IMR-90 (cell line): ENCODE data around the gene SKA3. TPM values are rescaled to one million over a fixed set of nuclear protein-coding genes. Genes with fewer than 3 reads are reported as not detected.

Source experiments
- ATAC-seq: fragments of 200-7000 bp; cut with Tn5 transposase; 2 replicates; pipeline ENCODE4 v1.9.1; 2020; ENCODE audit warnings: low read depth, mild to moderate bottlenecking, moderate library complexity
- BruUV-seq: library from RNA; stranded (reverse); fragments of 400-500 nt; replicated peaks from 2 replicates; lab custom pipeline; 2021; lab: Mats Ljungman, UMichigan
- CTCF ChIA-PET: fragments of 300-600 bp; formaldehyde crosslinking; extraction: SDS; loops from one replicate; lab custom pipeline; 2021; ENCODE audit warnings: antibody characterized with exemption; lab: Yijun Ruan, JAX
- POLR2A ChIA-PET: fragments of 300-600 bp; sonication (Branson Sonifier 250); formaldehyde crosslinking; loops from one replicate; lab custom pipeline; 2022; ENCODE audit warnings: antibody characterized with exemption; ENCODE audit not compliant: unreplicated experiment; lab: Charles Lee
- DNase-seq: peaks from one replicate; pipeline ENCODE4 v3.0.0; 2013
- H2AFZ ChIP-seq: replicated peaks from 2 replicates; pipeline ENCODE3; 2013; ENCODE audit warnings: low read length, mild to moderate bottlenecking; ENCODE audit not compliant: poor library complexity
- H2AK5ac ChIP-seq: 2 replicates; pipeline ENCODE4 v1.6.1; 2013; ENCODE audit warnings: low read depth, low read length, inconsistent platforms
- H2AK9ac ChIP-seq: replicated peaks from 2 replicates; pipeline ENCODE3; 2013; ENCODE audit warnings: mild to moderate bottlenecking, low read depth, low read length, moderate library complexity; ENCODE audit not compliant: poor library complexity
- H2BK120ac ChIP-seq: 2 replicates; pipeline ENCODE4 v1.6.1; 2013; ENCODE audit warnings: low read depth, low read length, inconsistent platforms
- H2BK15ac ChIP-seq: 3 replicates; pipeline ENCODE4 v1.6.1; 2013; ENCODE audit warnings: low read depth, low read length, inconsistent platforms
- H2BK20ac ChIP-seq: 2 replicates; pipeline ENCODE4 v1.6.1; 2013; ENCODE audit warnings: low read depth, mild to moderate bottlenecking, inconsistent platforms, low read length, moderate library complexity
- H2BK5ac ChIP-seq: 2 replicates; pipeline ENCODE4 v1.6.1; 2013; ENCODE audit warnings: mild to moderate bottlenecking, low read depth, low read length, inconsistent platforms; ENCODE audit not compliant: poor library complexity, severe bottlenecking
- H3K14ac ChIP-seq: replicated peaks from 2 replicates; pipeline ENCODE4 v1.6.1; 2013; ENCODE audit warnings: low read depth, low read length, inconsistent platforms
- H3K18ac ChIP-seq: 2 replicates; pipeline ENCODE4 v1.6.1; 2013; ENCODE audit warnings: low read depth, low read length, control low read depth
- H3K23ac ChIP-seq: 2 replicates; pipeline ENCODE4 v1.6.1; 2013; ENCODE audit warnings: low read depth, low read length, inconsistent platforms
- H3K27ac ChIP-seq: 2 replicates; pipeline ENCODE4 v1.5.1; 2013; ENCODE audit warnings: mild to moderate bottlenecking, control low read depth, low read length; ENCODE audit not compliant: insufficient read depth
- H3K27me3 ChIP-seq: 2 replicates; pipeline ENCODE4 v1.6.1; 2013; ENCODE audit warnings: low read length; ENCODE audit not compliant: control insufficient read depth, insufficient read depth
- H3K36me3 ChIP-seq: 2 replicates; pipeline ENCODE4 v1.6.1; 2013; ENCODE audit warnings: low read length, mixed read lengths; ENCODE audit not compliant: control insufficient read depth, insufficient read depth
- H3K4ac ChIP-seq: 2 replicates; pipeline ENCODE4 v1.6.1; 2013; ENCODE audit warnings: low read depth, low read length, inconsistent platforms
- H3K4me1 ChIP-seq: 2 replicates; pipeline ENCODE4 v1.6.1; 2013; ENCODE audit warnings: low read length, mixed read lengths; ENCODE audit not compliant: control insufficient read depth, insufficient read depth
- H3K4me2 ChIP-seq: 2 replicates; pipeline ENCODE4 v1.6.1; 2013; ENCODE audit warnings: low read depth, mild to moderate bottlenecking, control low read depth, low read length, moderate library complexity
- H3K4me3 ChIP-seq: 2 replicates; pipeline ENCODE4 v1.5.1; 2013; ENCODE audit warnings: low read depth, mild to moderate bottlenecking, control low read depth, low read length, moderate library complexity; ENCODE audit not compliant: insufficient read depth
- H3K56ac ChIP-seq: 2 replicates; pipeline ENCODE4 v1.6.1; 2013; ENCODE audit warnings: low read length, inconsistent platforms; ENCODE audit not compliant: insufficient read depth; ENCODE audit errors: extremely low read depth
- H3K79me1 ChIP-seq, 2 experiments: 2 replicates each; pipeline ENCODE4 v1.6.1; 2013; ENCODE audit warnings: low read length in 2 of 2, inconsistent platforms in 1 of 2, low read depth in 1 of 2
- H3K9ac ChIP-seq: 2 replicates; pipeline ENCODE4 v1.6.1; 2013; ENCODE audit warnings: low read depth, low read length, control low read depth
- H3K9me1 ChIP-seq: 2 replicates; pipeline ENCODE4 v1.6.1; 2013; ENCODE audit warnings: low read length, inconsistent platforms; ENCODE audit not compliant: insufficient read depth
- H3K9me3 ChIP-seq: 2 replicates; pipeline ENCODE4 v1.6.1; 2013; ENCODE audit warnings: low read length; ENCODE audit not compliant: control insufficient read depth, insufficient read depth
- H4K20me1 ChIP-seq: 2 replicates; pipeline ENCODE4 v1.6.1; 2013; ENCODE audit warnings: low read length, inconsistent platforms; ENCODE audit not compliant: insufficient read depth
- H4K5ac ChIP-seq: 2 replicates; pipeline ENCODE4 v1.6.1; 2013; ENCODE audit warnings: mild to moderate bottlenecking, low read depth, low read length, control low read depth
- H4K8ac ChIP-seq, 2 experiments: 2 replicates each; pipeline ENCODE4 v1.6.1; 2013; ENCODE audit warnings: low read depth in 2 of 2, low read length in 2 of 2, control low read depth in 1 of 2, inconsistent platforms in 1 of 2
- H4K91ac ChIP-seq: 2 replicates; pipeline ENCODE4 v1.6.1; 2013; ENCODE audit warnings: low read depth, low read length, inconsistent platforms; ENCODE audit not compliant: insufficient read depth
- CHD1 ChIP-seq: IDR thresholded peaks from 2 replicates; pipeline ENCODE4 v1.6.1; 2012; ENCODE audit warnings: low read depth, low read length, improper control_type of control experiment
- CTCF ChIP-seq: conservative IDR thresholded peaks from 2 replicates; pipeline ENCODE4 v1.5.1; 2012; ENCODE audit warnings: mild to moderate bottlenecking, low read depth, low read length, improper control_type of control experiment
- ELK1 ChIP-seq: fragments of 150-350 bp; IDR thresholded peaks from 2 replicates; pipeline ENCODE4 v1.6.1; 2016; ENCODE audit warnings: low read depth, mild to moderate bottlenecking, low read length, moderate library complexity, borderline replicate concordance
- MAFK ChIP-seq: IDR thresholded peaks from 2 replicates; pipeline ENCODE4 v1.6.1; 2012; ENCODE audit warnings: low read depth, low read length, improper control_type of control experiment
- MXI1 ChIP-seq: IDR thresholded peaks from 2 replicates; pipeline ENCODE4 v1.6.1; 2012; ENCODE audit warnings: low read depth, mild to moderate bottlenecking, low read length, moderate library complexity, borderline replicate concordance
- NFE2L2 ChIP-seq: fragments of 150-350 bp; IDR thresholded peaks from 2 replicates; pipeline ENCODE4 v1.6.1; 2016; ENCODE audit warnings: low read depth, mild to moderate bottlenecking, low read length
- RAD21 ChIP-seq: IDR thresholded peaks from 2 replicates; pipeline ENCODE4 v1.6.1; 2012; ENCODE audit warnings: low read length, improper control_type of control experiment
- RCOR1 ChIP-seq: IDR thresholded peaks from 2 replicates; pipeline ENCODE4 v1.6.1; 2012; ENCODE audit warnings: mild to moderate bottlenecking, low read length, improper control_type of control experiment; ENCODE audit not compliant: insufficient replicate concordance
- RFX5 ChIP-seq: IDR thresholded peaks from 2 replicates; pipeline ENCODE4 v1.8.0; 2012; ENCODE audit warnings: low read depth, mild to moderate bottlenecking, low read length, moderate library complexity
- SMC3 ChIP-seq: fragments of 150-350 bp; IDR thresholded peaks from 2 replicates; pipeline ENCODE4 v1.6.1; 2016; ENCODE audit warnings: low read depth, mild to moderate bottlenecking, antibody characterized with exemption, low read length, moderate library complexity
- USF2 ChIP-seq: fragments of 150-350 bp; IDR thresholded peaks from 2 replicates; pipeline ENCODE4 v1.6.1; 2017; ENCODE audit warnings: mild to moderate bottlenecking, antibody characterized with exemption, low read length, low read depth
- WGBS, 2 experiments: methylation state at CpG; one replicate each; pipeline versions ENCODE4 v1.1.5 to v1.1.7; 2013; ENCODE audit warnings: missing lambda C conversion rate in 2 of 2; ENCODE audit not compliant: insufficient read length in 1 of 2; ENCODE audit errors: extremely low coverage in 2 of 2; 5-methylcytosine and 5-hydroxymethylcytosine counted together
- dilution Hi-C: fragments of 300-500 bp; cut with HindIII; formaldehyde crosslinking; loops from one replicate; pipeline ENCODE4 v1.14.3; 2018; ENCODE audit warnings: low sequenced_read_pairs; ENCODE audit not compliant: unreplicated experiment
- in situ Hi-C: fragments of 300-500 bp; cut with MboI; formaldehyde crosslinking; loops from 3 replicates; pipeline ENCODE4 v1.14.3; 2019; ENCODE audit warnings: low sequenced_read_pairs, inconsistent platforms, mixed read lengths
- intact Hi-C: fragments of 100-400 bp; cut with micrococcal nuclease; formaldehyde crosslinking; loops from 2 replicates; pipeline ENCODE4 v1.10.0; 2022
- polyA plus RNA-seq, 3 experiments: library from polyadenylated mRNA; depleted of rRNA; stranded (reverse); fragments of >200 nt; gene quantifications; 2 replicates each; pipeline ENCODE4 v1.2.3, GENCODE V29; 2012; ENCODE audit warnings: low replicate concordance in 1 of 3
- total RNA-seq: library from RNA; depleted of rRNA; stranded (reverse); fragments of >200 nt; gene quantifications from 2 replicates; pipeline ENCODE4 v1.2.3, GENCODE V29; 2012

Gene SKA3
- total and polyA plus RNA-seq, 2 of the 4 experiments (the other 2 are of a cell fraction) = 11.7 to 15.6 TPM

- H3K23ac ChIP-seq = no peak overlapping the region
- TF ChIP-seq MXI1 (no peak), USF2 (no peak), NFE2L2 (no peak), ELK1 (no peak), CHD1 (no peak), RAD21 (no peak), RCOR1 (no peak), RFX5 (no peak), SMC3 (no peak), CTCF (no peak), MAFK (no peak)
- H3K9me3 ChIP-seq = no peaks in the 10 kb centered on the region
- no peak overlapping the region for H4K5ac ChIP-seq
- H3K27me3 ChIP-seq = no peaks in the 10 kb centered on the region
- H3K79me1 ChIP-seq = peaks cover 9 to 38% of the 10 kb centered on the region in 2 experiments; a peak in 3 of 4 replicates
- H3K27ac ChIP-seq = no peak overlapping the region
- 0 out of 2 replicates have a peak, but pooled peaks cover 2% of the 10 kb centered on the region for H3K9me1 ChIP-seq
- WGBS, 2 experiments = 100% methylated on average over 5 of the region's 9 CpGs; no CpG with 5 or more reads in 1 of the 2 experiments
- CTCF ChIA-PET = no interaction called here
- H2AK9ac ChIP-seq = no peak overlapping the region
- no peak for ATAC-seq
- BruUV-seq = no TSS peak
- H3K4me3 ChIP-seq = no peak overlapping the region
- H2BK5ac ChIP-seq = no peak overlapping the region
- no peaks in the 10 kb centered on the region for H4K20me1 ChIP-seq
- in situ Hi-C loops (loop anchor here (10.0 kb wide), 1 partner anchor 303 kb away; no protein-coding TSS in a partner anchor), intact Hi-C loops (no loop called here), dilution Hi-C loops (no loop called here)
- no peaks in the 10 kb centered on the region for H3K4me1 ChIP-seq
- no peak overlapping the region for H3K14ac ChIP-seq
- POLR2A ChIA-PET = no interaction called here
- H2BK15ac ChIP-seq = no peak overlapping the region
- H3K9ac ChIP-seq = no peak overlapping the region
- no peak overlapping the region for H4K91ac ChIP-seq
- H2BK20ac ChIP-seq = no peak overlapping the region
- no peak overlapping the region for H4K8ac ChIP-seq
- DNase-seq = no peak
- H3K4me2 ChIP-seq = no peak overlapping the region
- no peak overlapping the region for H3K4ac ChIP-seq
- H2AK5ac ChIP-seq = no peak overlapping the region
- H2BK120ac ChIP-seq = no peak overlapping the region
- peaks cover 2% of the 10 kb centered on the region; the same call in 1 of the 2 replicates for H3K36me3 ChIP-seq
- H3K56ac ChIP-seq = no peak overlapping the region
- no peak overlapping the region for H2AFZ ChIP-seq
- no peak overlapping the region for H3K18ac ChIP-seq
Observed at GRCh38 chr13:21171420-21171819, 4.9 kb downstream of the SKA3 start.
